Fibroblast of peridontal ligament (primary cell): ENCODE results near the gene UCK1.
"Not testable (repeated sequence)": the region's sequence is repeated elsewhere in the genome, so short reads cannot be mapped to it uniquely, and the experiment has no call there.

Experiments
- DNase-seq: peaks from one replicate; pipeline ENCODE4 v3.0.0-alpha.2; 2010; ENCODE audit errors: extremely low read depth

The UCK1 gene

GRCh38 chr9:131523451-131524435 lies 7.3 kb downstream of the UCK1 start:
- DNase-seq = no peak

GRCh38 chr9:131523086-131523388 lies 8.0 kb downstream of the UCK1 start:
- DNase-seq = no peak

GRCh38 chr9:131522257-131523085 lies 8.6 kb downstream of the UCK1 start:
- DNase-seq = no peak

GRCh38 chr9:131521822-131522221 lies 9.2 kb downstream of the UCK1 start:
- DNase-seq = no peak

GRCh38 chr9:131521203-131521602 lies 9.9 kb downstream of the UCK1 start:
- no peak for DNase-seq

- DNase-seq = no peak
Measured at GRCh38 chr9:131520503-131520902, 10.6 kb downstream of the UCK1 start.

- no peak for DNase-seq
Measured at GRCh38 chr9:131518553-131518952, 12.5 kb downstream of the UCK1 start.

- DNase-seq = no peak
Measured at GRCh38 chr9:131517761-131518190, 13.3 kb downstream of the UCK1 start.

- DNase-seq = no peak
Measured at GRCh38 chr9:131516930-131517329, 14.1 kb downstream of the UCK1 start.

- DNase-seq = no peak
Measured at GRCh38 chr9:131516100-131516499, 15.0 kb downstream of the UCK1 start.

- DNase-seq = not testable (repeated sequence)
Measured at GRCh38 chr9:131515559-131516031, 15.5 kb downstream of the UCK1 start.

- DNase-seq = no peak
Measured at GRCh38 chr9:131513177-131513576, 17.9 kb downstream of the UCK1 start.

GRCh38 chr9:131511880-131512279 lies 19.2 kb downstream of the UCK1 start:
- no peak for DNase-seq

GRCh38 chr9:131511416-131511815 lies 19.6 kb downstream of the UCK1 start:
- DNase-seq = no peak

GRCh38 chr9:131505012-131505411 lies 26.1 kb downstream of the UCK1 start:
- DNase-seq = no peak

GRCh38 chr9:131503626-131504465 lies 27.2 kb downstream of the UCK1 start:
- DNase-seq = peak; percentile 29

- DNase-seq = peak; percentile 72
Measured at GRCh38 chr9:131502781-131503625, 28.1 kb downstream of the UCK1 start, which contains the start of gene POMT1. TSS of gene POMT1 (plus strand) at chr9:131502918. CDS start at chr9:131504219, 1,301 bp downstream.

- peak; percentile 43 for DNase-seq
Measured at GRCh38 chr9:131500939-131501541, 30.0 kb downstream of the UCK1 start.

GRCh38 chr9:131500377-131500776 lies 30.7 kb downstream of the UCK1 start:
- no peak for DNase-seq

GRCh38 chr9:131499254-131499767 lies 31.8 kb downstream of the UCK1 start:
- no peak for DNase-seq
